GM19035 (cell line): ENCODE results near the gene IL16.
"Not testable (repeated sequence)": the region's sequence is repeated elsewhere in the genome, so short reads cannot be mapped to it uniquely, and the experiment has no call there.

Experiments
- ATAC-seq: cut with Tn5 transposase; IDR thresholded peaks from one replicate; pipeline ENCODE4 v1.9.1; 2021; ENCODE audit not compliant: unreplicated experiment

The IL16 gene

DNA sequence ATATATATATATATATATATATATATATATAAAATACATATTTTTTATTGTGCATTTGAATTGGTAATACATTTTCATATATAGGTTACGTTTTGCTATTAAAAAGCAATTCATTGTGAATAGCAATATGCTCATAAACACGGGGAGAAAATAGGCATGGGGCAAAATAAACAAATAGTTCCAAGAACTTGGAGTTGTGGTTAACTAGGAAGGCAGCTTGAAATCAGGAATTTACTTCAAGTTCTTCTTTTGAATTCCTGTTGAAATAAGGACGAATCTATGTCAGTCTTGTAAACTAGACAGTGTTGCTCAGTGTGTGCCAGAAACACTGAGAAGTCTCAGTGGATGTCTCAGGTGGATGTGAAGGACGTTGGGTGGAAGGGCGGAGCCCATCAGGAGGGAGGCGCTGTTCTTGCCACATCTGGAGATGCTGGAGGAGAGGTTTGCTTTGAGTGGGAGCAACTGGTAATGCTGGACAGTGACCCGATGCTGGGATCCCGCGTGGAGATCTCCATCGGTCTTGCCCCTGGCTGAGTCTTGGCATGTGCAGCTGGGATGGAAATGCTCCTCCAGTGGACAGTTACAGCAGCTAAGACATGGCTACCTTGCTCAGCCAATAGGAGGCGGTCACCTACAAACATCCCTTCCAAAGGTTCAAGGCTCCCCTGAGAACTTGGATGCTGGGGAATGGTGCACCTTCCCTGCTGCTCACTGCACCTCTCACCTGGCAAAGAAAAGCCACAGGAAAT is 2.5 kb downstream of the IL16 start:
- no peak for ATAC-seq

DNA sequence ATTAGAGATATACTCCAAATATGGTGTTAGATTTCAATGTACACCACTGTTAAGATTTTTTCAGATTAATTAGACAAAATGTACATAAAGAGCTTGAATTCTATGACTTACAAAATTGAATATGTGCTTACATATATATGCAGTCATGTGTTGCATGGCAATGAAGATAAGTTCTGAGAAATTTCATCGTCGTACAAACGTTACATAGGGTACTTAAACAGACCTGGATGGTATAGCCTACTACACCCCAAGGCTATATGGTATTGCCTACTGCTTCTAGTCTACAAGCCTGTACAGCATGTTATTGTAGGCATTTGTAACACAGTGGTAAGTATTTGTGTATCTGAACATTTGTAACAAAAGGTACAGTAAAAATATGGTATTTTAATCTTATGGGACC is 9.3 kb downstream of the IL16 start:
- no peak for ATAC-seq

DNA sequence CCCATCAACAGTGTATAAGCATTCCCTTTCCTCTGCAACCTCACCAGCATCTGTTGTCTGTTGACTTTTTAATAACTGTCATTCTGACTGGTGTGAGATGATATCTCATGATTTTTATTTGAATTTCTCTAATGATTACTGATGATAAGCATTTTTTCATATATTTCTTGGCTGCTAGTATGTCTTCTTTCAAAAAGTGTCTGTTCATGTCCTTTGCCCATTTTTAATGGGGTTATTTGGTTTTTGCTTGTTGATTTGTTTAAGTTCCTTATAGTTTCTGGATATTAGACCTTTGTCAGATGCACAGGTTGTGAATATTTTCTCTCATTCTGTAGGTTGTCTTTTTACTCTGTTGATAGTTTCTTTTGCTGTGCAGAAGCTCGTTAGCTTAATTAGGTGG is 11.3 kb downstream of the IL16 start:
- ATAC-seq: not testable (repeated sequence)

DNA sequence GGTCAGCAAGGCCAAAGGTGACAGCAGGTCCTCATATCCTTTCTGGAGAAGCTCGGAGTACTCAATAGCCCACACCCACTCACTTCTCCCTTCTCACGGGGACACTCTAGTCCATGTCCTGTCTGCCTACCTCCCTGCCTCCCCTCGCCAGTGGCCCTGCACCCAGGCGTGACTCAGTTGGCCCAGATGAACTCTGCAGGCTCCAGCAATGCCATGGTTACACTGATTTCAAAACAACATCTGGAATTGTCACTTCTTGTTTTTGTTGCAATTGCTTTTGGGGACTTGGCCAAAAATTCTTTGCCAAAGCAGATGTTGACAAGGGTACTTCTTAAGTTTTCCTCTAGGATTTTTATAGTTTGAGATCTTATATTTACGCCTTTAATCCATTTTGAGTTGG is 13.0 kb downstream of the IL16 start:
- no peak for ATAC-seq

DNA sequence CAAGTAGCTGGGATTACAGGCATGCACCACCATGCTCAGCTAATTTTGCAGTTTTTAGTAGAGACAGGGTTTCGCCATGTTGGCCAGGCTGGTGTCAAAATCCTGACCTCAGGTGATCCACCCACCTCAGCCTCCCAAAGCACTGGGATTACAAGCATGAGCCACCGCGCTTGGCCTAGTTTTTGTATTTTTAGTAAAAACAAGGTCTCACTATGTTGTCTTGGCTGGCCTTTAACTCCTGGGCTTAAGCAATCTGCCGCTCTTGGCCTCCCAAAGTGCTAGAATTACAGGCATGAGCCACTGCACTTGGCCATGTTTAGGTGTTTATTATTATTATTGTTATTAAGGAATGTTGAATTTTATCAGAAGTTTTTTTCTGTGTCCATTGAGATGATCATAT is 14.7 kb downstream of the IL16 start:
- ATAC-seq: no peak

DNA sequence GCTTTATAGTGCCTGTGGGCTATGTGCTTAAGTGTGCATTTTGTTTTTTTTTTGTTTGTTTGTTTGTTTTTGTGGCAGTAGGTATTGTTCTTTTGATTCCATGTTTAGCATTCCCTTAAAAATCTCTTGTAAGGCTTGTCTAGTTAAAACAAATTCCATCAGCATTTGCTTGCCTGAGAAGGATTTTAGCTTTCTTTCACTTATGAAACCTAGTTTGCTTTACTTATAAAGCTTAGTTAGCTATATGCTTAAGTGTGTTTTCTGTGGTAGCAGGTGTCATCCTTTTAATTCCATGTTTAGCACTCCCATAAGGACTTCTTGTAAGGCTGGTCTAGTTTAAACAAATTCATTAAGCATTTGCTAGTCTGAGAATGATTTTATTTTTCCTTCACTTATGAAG is 17.3 kb downstream of the IL16 start:
- no peak for ATAC-seq

DNA sequence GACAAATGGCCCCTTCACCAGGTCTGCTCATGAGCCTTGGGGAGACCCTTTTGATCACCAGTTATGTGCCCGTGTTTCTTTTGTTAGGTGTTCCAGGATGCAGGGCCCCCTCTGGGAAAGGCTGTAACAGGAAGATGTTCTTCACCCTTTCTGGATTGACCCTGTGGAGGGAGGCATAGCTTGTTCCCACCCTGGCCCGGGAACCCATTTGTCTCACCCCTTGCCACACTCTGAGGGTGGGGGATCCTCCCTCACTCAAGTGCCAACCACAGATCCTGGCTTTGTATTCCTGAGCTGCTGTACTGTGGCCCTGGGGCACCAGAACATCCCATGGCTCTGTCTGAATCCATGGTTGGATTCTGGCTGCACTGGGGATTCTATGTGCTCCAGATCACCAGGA is 18.9 kb downstream of the IL16 start:
- ATAC-seq: no peak

DNA sequence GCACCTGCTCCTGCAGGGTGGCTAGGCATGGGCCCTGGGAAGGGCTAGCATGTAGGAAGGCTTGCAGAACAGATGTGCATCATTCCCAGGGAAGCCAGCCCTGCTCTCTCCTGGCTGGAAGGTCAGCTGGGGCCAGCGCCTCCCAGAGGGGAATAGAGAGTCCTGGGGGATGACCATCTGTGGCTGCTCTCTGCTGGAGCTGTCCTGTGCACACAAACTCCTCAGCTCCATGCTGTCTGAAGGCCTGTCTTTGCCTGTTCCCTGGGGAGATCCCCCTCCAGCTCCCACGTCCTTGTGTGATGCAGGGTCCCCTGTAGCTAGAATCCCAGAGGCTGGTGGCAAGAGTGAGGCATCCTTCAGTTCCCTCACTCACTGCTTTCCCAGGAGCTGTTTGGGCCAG is 19.3 kb downstream of the IL16 start:
- ATAC-seq: no peak

DNA sequence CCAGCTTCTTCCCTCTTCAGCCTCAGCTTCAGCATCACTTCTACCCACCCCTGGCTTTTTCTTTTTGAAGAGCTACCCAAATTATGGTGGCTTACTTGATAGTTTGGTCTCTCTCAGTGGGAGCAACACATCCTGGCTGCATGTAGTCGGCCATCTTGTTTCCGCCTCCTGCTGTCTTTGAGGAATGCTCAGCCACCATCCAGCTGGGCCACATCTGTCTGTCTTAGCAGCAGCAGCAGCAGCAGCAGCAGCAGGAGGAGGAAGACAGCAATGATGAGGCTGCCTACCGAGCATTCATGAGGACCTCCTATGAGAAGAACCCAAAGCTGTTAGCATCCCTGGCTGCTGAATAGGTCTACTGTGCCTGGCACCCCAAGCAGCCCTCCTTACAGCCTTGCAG is 19.7 kb downstream of the IL16 start:
- ATAC-seq: no peak

DNA sequence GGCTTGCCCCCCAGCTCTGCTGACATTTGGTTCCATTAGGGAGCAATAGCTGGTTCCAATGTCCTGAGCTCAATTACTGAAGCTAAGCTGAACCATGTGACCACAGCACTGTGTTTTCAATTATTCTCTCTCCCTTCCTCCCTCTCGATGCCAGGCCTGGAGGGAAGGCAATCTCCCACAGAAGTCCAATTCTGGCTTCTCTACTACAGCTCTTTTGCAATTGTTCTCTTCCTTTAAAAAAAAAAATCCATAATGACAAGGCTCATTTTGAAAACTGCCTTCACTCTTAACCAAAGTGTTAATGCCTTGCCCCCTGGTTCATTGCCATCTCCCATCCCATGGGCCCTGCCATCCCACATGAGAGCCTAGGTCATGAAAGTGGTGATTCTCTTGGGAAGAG is 24.8 kb downstream of the IL16 start:
- no peak for ATAC-seq

DNA sequence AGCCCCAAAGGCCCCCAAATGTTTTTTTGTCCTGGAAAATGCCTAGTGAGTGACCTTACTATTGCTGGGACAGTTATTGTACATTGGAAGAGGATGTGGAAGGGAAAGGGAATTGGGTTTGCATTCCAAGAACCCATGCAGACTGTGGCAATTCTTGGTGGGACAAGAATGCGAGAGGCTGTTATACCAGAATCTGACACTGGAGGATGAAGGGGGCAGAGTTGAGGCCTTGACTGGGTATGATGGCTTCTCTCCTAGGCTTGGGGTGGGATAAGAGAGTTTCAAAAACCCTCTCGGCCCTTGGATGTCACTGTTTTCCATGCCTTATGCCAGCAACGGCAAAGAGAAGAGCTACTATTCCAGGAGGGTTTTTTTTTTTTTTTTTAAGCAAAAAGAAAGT is 25.3 kb downstream of the IL16 start:
- no peak for ATAC-seq

DNA sequence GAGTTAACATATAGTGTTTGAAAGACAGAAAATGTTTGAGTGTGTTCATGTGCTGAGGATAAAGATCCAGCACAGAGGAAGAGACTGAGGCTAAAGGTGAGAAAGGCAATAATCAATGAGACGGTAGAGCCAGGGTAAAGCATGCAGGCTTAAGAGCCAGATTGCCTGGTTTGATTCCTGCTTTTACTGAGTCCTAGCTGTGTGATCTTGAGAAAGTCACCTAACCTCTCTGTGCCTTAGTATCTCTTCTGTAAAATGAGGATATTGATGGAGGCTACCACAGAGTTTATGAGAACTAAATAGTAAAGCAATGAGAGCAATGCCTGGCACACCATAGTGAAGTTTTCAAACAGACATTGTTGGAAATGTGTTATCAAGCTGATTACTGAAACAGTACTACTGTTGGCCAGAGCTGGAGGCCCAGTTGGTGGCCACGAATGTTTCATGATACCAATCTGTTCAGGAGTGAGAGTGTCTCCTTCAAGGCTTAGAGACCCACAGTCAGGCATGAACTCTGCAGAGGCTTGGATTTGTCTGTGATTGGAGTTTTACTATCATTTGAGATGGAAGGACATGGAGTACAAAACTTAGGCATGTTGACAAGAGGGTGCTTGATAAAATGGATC is 26.8 kb downstream of the IL16 start:
- ATAC-seq: no peak

DNA sequence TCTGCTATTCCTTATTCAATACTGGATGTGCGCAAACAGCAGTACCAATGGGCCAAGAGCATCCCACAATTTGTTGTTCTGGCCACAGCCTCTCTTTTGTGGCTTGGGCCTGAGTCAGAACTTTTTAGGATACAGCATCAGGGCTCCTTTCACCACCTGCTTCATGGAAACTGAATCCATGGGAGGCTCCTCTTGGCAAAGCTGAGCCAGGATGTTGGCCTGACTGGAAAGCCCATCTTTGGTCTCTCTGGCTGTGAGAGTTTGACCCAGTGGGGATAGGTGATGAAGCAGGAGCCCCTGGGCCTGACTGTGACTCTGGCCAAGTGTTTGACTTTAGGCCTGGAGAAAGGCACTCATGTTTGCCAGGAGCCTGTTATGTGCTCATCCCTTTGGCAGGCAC is 27.6 kb downstream of the IL16 start:
- ATAC-seq: no peak

DNA sequence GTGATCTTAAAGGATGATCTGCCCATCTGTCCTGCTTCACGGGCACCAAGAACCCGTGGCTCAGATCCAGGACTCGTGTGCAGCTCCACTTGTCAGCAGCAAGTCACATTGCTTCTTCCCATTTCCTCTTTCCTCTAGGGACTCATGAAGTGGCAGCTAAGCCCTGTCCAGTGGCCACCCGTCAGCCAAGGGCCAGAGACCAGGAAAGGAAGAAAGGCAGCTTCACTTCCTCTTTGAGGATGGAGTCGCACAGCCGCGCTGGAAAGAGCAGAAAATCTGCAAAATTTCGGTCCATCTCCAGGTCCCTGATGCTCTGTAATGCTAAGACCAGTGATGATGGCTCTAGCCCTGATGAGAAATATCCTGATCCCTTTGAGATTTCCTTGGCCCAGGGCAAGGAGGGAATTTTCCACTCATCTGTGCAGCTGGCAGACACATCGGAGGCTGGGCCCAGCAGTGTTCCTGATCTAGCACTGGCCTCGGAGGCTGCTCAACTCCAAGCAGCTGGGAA is 28.5 kb downstream of the IL16 start:
- ATAC-seq: no peak

DNA sequence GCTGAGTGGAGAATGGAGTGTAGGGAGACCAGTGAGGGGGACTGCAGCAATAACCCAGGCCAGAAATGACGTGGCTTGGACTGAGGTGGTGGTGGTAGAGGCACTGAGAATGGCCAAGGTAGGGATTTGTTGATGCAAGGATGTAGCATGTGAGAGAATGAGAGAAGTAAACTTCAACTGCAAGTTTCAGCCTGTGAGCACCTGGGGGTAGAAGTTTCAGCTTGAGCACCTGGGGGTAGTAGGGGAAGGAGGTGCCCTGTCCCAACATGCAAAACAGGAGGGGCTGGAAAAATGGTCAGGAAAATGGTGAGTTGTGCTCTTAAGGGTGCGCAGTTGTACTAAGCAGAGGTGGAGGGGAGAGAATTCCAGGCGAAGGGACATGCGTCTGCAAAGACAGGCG is 31.0 kb downstream of the IL16 start:
- no peak for ATAC-seq

DNA sequence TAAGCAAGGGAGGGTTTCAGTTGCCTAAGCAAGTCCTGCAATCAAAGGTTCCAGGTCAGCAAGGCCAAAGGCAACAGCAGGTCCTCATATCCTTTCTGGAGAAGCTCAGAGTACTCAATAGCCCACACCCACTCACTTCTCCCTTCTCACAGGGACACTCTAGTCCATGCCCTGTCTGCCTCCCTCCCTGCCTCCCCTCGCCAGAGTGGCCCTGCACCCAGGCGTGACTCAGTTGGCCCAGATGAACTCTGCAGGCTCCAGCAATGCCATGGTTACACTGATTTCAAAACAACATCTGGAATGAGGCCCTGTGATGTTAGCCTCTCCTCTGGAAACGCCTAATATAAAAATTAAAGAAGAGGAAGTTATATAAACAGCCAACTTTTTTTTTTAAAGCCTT is 32.9 kb downstream of the IL16 start:
- ATAC-seq: no peak

DNA sequence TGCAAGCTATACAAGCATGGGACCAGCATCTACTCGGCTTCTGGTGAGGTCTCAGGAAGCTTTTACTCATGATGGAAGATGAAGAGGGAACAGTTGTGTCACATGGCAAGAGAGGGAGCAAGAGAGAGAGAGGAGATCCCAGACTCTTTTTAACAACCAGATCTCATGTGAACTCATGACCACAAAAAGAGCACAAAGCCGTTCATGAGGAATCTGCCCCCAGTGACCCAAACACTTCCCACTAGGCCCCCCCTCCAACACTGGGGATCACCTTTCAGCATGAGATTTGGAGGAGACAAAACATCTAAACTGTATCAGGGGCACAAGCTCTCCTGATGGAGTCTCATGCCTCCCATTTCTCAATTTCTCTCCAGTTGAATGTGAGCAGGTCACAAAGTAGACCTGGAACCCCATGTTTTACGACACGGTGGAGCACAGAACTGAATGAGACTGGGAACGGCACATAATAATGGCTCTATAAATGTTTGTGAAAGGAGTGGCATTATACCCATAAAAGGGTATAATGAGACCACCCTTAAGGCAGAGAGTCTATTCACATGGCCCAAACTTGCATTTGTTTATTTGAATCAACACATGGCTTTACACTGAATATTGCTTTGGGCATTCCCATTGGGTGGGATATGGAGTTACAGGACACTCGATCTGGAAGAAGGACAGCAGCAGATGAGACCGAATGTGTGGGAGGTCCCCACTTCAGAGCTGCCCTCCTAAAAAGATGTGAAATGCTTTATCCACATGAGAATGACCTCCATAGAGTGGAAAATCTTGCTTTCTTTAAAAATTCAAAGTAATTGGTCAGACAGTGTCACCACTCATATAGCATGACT is 38.8 kb downstream of the IL16 start:
- no peak for ATAC-seq

DNA sequence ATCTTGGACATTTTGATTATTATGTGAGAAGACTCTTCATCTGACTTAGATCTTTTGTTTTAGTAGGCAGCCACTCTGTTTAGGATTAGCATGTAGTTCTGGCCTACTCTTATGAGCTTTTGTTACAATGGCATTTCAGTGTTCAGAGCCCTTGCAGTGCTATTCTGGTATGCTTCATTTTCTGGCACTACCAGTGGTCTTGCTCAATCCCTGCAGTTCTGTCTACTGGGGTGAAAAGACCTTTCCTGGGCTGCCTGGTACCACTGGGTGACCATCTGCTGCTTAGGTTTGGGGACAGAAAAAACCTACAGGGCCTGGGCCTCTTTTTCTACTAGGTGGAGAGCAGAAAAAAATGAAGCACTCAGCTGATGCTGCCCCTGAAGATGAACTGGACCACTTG is 42.5 kb downstream of the IL16 start:
- no peak for ATAC-seq

DNA sequence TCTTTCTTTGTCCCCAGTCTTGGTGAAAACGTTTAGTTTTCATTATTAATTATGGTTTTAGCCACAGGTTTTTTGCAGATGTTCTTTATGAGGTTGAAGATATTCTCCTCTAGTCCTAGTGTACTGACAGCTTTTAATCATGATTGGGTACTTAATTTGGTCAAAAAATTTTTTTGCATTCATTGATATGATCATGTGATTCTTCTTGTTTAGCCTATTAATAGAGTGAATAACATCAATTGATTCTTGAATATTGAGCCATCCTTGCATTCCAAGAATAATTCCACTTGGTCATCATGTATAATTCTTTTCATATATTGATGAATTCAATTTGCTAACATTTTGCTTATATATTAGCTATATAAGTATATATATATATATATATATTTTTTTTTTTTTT is 46.1 kb downstream of the IL16 start:
- no peak for ATAC-seq

DNA sequence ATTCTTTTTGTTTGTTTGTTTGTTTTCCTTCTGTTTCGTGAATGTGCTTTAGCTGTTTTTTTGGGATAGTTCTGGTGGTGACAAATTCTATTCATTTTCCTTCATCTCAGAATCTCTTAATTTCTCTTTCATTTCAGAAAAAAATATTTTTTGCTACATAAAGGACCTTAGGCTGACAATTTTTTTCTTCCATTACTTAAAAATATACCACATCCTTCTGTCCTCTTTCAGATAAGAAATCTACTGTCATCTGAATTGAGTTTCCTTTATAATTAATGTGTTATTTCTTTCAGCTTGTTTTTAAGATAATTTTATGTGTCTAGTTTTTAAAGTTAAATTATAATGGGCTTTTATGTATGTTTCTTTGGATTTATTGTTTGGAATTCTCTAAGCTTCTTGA is 47.6 kb downstream of the IL16 start:
- no peak for ATAC-seq

DNA sequence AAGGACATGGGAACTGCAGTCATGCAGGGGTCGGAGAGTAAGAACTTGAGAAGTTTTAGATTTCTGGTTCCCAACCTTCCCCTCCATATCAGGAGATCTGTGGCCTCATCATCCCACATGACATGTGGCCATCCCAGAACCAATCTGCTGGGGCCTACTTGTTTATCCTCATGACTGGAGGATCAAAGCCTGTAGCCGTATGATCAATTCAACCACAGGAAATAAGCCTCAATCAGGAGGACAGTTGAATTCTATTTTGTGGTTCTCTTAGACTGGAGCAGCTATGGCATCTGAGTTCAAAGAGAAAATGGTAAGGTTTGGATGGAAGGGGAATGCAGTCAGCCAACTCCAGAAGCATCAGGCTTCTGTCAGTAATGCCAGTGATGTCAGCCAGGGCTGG is 57.2 kb downstream of the IL16 start:
- ATAC-seq: no peak
